H9 (cell line): ENCODE data around the gene EIF4E. TPM values are rescaled to one million over a fixed set of nuclear protein-coding genes. Genes with fewer than 3 reads are reported as not detected.
A peak's percentile ranks its signal among the peaks of the same experiment; 100 is the strongest.

Experiments
- DNase-seq: peaks from one replicate; pipeline ENCODE4 v3.0.0-alpha.2; 2017
- H2AFZ ChIP-seq: one replicate; pipeline ENCODE4 v1.6.1; 2013; ENCODE audit warnings: mild to moderate bottlenecking, low read length, control low read depth, moderate library complexity
- H2AK5ac ChIP-seq: 2 replicates; pipeline ENCODE4 v1.6.1; 2013; ENCODE audit warnings: low read length, control low read depth, mixed read lengths; ENCODE audit not compliant: insufficient read length
- H2BK120ac ChIP-seq: one replicate; pipeline ENCODE4 v1.6.1; 2013; ENCODE audit warnings: low read depth, mild to moderate bottlenecking, low read length, control low read depth, inconsistent platforms; ENCODE audit not compliant: poor library complexity, severe bottlenecking
- H2BK12ac ChIP-seq: 2 replicates; pipeline ENCODE4 v1.6.1; 2013; ENCODE audit warnings: low read length, control low read depth, mixed read lengths, low read depth; ENCODE audit not compliant: insufficient read length
- H2BK15ac ChIP-seq: 2 replicates; pipeline ENCODE4 v1.6.1; 2013; ENCODE audit warnings: low read depth, low read length, control low read depth
- H2BK20ac ChIP-seq: one replicate; pipeline ENCODE4 v1.6.1; 2013; ENCODE audit warnings: low read depth, mild to moderate bottlenecking, low read length, control low read depth, inconsistent platforms; ENCODE audit not compliant: poor library complexity, severe bottlenecking
- H2BK5ac ChIP-seq: 2 replicates; pipeline ENCODE4 v1.6.1; 2013; ENCODE audit warnings: low read length, control low read depth, mixed read lengths; ENCODE audit not compliant: insufficient read length
- H3K14ac ChIP-seq: 2 replicates; pipeline ENCODE4 v1.6.1; 2013; ENCODE audit warnings: low read length, control low read depth; ENCODE audit not compliant: insufficient read depth
- H3K18ac ChIP-seq: 2 replicates; pipeline ENCODE4 v1.6.1; 2013; ENCODE audit warnings: low read depth, mild to moderate bottlenecking, mixed read lengths, low read length, control low read depth; ENCODE audit not compliant: insufficient read length
- H3K23ac ChIP-seq: 2 replicates; pipeline ENCODE4 v1.6.1; 2013; ENCODE audit warnings: low read length, control low read depth, mixed read lengths, low read depth; ENCODE audit not compliant: insufficient read length
- H3K23me2 ChIP-seq: 2 replicates; pipeline ENCODE4 v1.6.1; 2013; ENCODE audit warnings: low read depth, mild to moderate bottlenecking, mixed read lengths, low read length, control low read depth; ENCODE audit not compliant: insufficient read length, poor library complexity, severe bottlenecking
- H3K27ac ChIP-seq: 2 replicates; pipeline ENCODE4 v1.5.1; 2013; ENCODE audit warnings: low read length, control low read depth, mixed read lengths, low read depth; ENCODE audit not compliant: insufficient read length
- H3K27me3 ChIP-seq: 2 replicates; pipeline ENCODE4 v1.6.1; 2013; ENCODE audit warnings: low read length, control low read depth, inconsistent platforms; ENCODE audit not compliant: insufficient read depth
- H3K4ac ChIP-seq: 2 replicates; pipeline ENCODE4 v1.6.1; 2013; ENCODE audit warnings: low read depth, mild to moderate bottlenecking, control low read depth, inconsistent platforms, low read length, moderate library complexity
- H3K4me1 ChIP-seq: 2 replicates; pipeline ENCODE4 v1.6.1; 2013; ENCODE audit warnings: low read length, control low read depth, inconsistent platforms; ENCODE audit not compliant: insufficient read depth
- H3K4me2 ChIP-seq: 2 replicates; pipeline ENCODE4 v1.6.1; 2013; ENCODE audit warnings: low read length, control low read depth, mixed read lengths; ENCODE audit not compliant: insufficient read length, insufficient read depth
- H3K56ac ChIP-seq: 2 replicates; pipeline ENCODE4 v1.6.1; 2013; ENCODE audit warnings: low read depth, mild to moderate bottlenecking, mixed read lengths, low read length, control low read depth; ENCODE audit not compliant: insufficient read length
- H3K79me1 ChIP-seq: 2 replicates; pipeline ENCODE4 v1.6.1; 2013; ENCODE audit warnings: low read depth, mild to moderate bottlenecking, moderate library complexity, low read length, control low read depth, inconsistent platforms; ENCODE audit not compliant: insufficient read depth, poor library complexity, severe bottlenecking
- H3K79me2 ChIP-seq: 2 replicates; pipeline ENCODE4 v1.6.1; 2013; ENCODE audit warnings: low read length, control low read depth, inconsistent platforms; ENCODE audit not compliant: insufficient read depth
- H3K9ac ChIP-seq: 2 replicates; pipeline ENCODE4 v1.6.1; 2013; ENCODE audit warnings: low read length, control low read depth, mixed read lengths; ENCODE audit not compliant: insufficient read length; ENCODE audit errors: extremely low read depth
- H3K9me3 ChIP-seq: one replicate; pipeline ENCODE4 v1.6.1; 2013; ENCODE audit warnings: low read depth, low read length, inconsistent platforms; ENCODE audit not compliant: control insufficient read depth
- H3T11ph ChIP-seq: one replicate; pipeline ENCODE4 v1.6.1; 2013; ENCODE audit warnings: mild to moderate bottlenecking, low read length, control low read depth, inconsistent platforms
- H4K20me1 ChIP-seq: one replicate; pipeline ENCODE4 v1.6.1; 2013; ENCODE audit not compliant: control insufficient read depth, insufficient read length, insufficient read depth
- H4K5ac ChIP-seq: 2 replicates; pipeline ENCODE4 v1.6.1; 2013; ENCODE audit warnings: low read depth, mild to moderate bottlenecking, mixed read lengths, low read length, control low read depth; ENCODE audit not compliant: insufficient read length
- H4K8ac ChIP-seq: replicated peaks from 2 replicates; pipeline ENCODE4 v1.6.1; 2013; ENCODE audit warnings: low read length, control low read depth, mixed read lengths, low read depth; ENCODE audit not compliant: insufficient read length
- H4K91ac ChIP-seq: 2 replicates; pipeline ENCODE4 v1.6.1; 2013; ENCODE audit warnings: low read depth, mild to moderate bottlenecking, moderate library complexity, mixed read lengths, low read length, control low read depth; ENCODE audit not compliant: insufficient read length
- H3K27ac Mint-ChIP-seq, 3 experiments: 2 replicates in 2 of 3; 3 replicates in 1 of 3; pipeline ENCODE4 v1.8.0; 2020 to 2021; ENCODE audit warnings: mixed read lengths in 3 of 3, mild to moderate bottlenecking in 1 of 3, moderate library complexity in 1 of 3
- H3K27me3 Mint-ChIP-seq: 2 replicates; pipeline ENCODE4 v1.8.0; 2021; ENCODE audit warnings: low read depth, mild to moderate bottlenecking, moderate library complexity, mixed read lengths
- H3K36me3 Mint-ChIP-seq, 3 experiments: 2 replicates in 2 of 3; 3 replicates in 1 of 3; pipeline ENCODE4 v1.8.0; 2020 to 2021; ENCODE audit warnings: low read depth in 3 of 3, mixed read lengths in 3 of 3; ENCODE audit not compliant: insufficient read depth in 1 of 3
- H3K4me1 Mint-ChIP-seq, 2 experiments: 2 replicates each; pipeline ENCODE4 v1.8.0; 2020; ENCODE audit warnings: mixed read lengths in 2 of 2
- H3K4me3 Mint-ChIP-seq, 2 experiments: 2 replicates in 1 of 2; 3 replicates in 1 of 2; pipeline ENCODE4 v1.8.0; 2020 to 2021; ENCODE audit warnings: mild to moderate bottlenecking in 2 of 2, mixed read lengths in 2 of 2, moderate library complexity in 1 of 2
- H3K9me3 Mint-ChIP-seq, 2 experiments: 2 replicates in 1 of 2; 3 replicates in 1 of 2; pipeline ENCODE4 v1.8.0; 2020; ENCODE audit warnings: mild to moderate bottlenecking in 2 of 2, mixed read lengths in 2 of 2, moderate library complexity in 1 of 2
- total RNA-seq: library from RNA; stranded (reverse); gene quantifications from 2 replicates; pipeline ENCODE4 v1.2.1, GENCODE V29; 2021
- TF ChIP-seq, protein P1 (sequence below): fragments of 200-600 bp; sonication (generic); conservative IDR thresholded peaks from 3 replicates; pipeline ENCODE4 v1.8.0; 2021; ENCODE audit warnings: antibody characterized with exemption, mild to moderate bottlenecking

Gene EIF4E
- total RNA-seq, 1 experiment from 2014 or later = 163 TPM

DNA sequence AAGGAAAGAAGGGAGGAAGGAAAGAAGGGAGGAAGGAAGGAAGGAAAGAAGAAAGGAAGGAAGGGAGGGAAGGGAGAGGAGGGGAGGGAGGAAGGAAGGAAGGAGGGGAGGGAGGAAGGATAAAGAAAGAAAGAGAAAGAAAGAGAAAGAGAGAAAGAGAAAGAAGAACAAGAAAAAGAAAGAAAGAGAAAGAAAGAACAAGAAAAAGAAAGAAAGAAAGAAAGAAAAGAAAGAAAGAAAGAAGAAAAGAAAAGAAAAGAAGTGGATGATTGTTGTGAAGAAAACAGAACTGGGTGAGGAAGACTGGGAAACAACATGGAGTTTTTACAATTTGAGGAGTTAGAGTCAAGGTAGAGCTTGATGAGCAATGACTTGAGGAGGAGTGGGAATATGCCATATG, 78.0 kb downstream of the EIF4E start:
- Histone ChIP-seq H3K79me2 (no peaks in the 10 kb centered on the region), H4K5ac (no peak overlapping the region), H2BK120ac (no peak overlapping the region), H3K23me2 (no peaks in the 10 kb centered on the region), H2AK5ac (no peak overlapping the region), H3K79me1 (no peaks in the 10 kb centered on the region), H4K20me1 (no peaks in the 10 kb centered on the region), H2BK20ac (no peak overlapping the region), H2BK15ac (no peak overlapping the region), H2BK5ac (no peak overlapping the region), H3K27ac (no peak overlapping the region), H3K14ac (no peak overlapping the region), H3K4ac (no peak overlapping the region), H2AFZ (no peak overlapping the region), H4K8ac (no peak overlapping the region), H3K9ac (no peak overlapping the region), H3K9me3 (no peaks in the 10 kb centered on the region), H3K27me3 (no peaks in the 10 kb centered on the region), H2BK12ac (no peak overlapping the region), H3K56ac (no peak overlapping the region), H3K4me1 (no peaks in the 10 kb centered on the region), H3K23ac (no peak overlapping the region), H4K91ac (no peak overlapping the region), H3K4me2 (no peak overlapping the region), H3K18ac (no peak overlapping the region), H3T11ph (no peak overlapping the region)
- Mint-ChIP-seq H3K4me3 (no peak overlapping the region), H3K27me3 (no peaks in the 10 kb centered on the region), H3K27ac (peak overlapping the region in 1 of 3 experiments; percentile 19; a peak in 1 of 7 replicates), H3K4me1 (peaks cover 13 to 19% of the 10 kb centered on the region in 2 experiments), H3K9me3 (peaks cover 16 to 18% of the 10 kb centered on the region in 2 experiments), H3K36me3 (peaks cover 0 to 12% (median 5%) of the 10 kb centered on the region in 3 experiments; a peak in 5 of 7 replicates)
- TF ChIP-seq, protein P1, sequence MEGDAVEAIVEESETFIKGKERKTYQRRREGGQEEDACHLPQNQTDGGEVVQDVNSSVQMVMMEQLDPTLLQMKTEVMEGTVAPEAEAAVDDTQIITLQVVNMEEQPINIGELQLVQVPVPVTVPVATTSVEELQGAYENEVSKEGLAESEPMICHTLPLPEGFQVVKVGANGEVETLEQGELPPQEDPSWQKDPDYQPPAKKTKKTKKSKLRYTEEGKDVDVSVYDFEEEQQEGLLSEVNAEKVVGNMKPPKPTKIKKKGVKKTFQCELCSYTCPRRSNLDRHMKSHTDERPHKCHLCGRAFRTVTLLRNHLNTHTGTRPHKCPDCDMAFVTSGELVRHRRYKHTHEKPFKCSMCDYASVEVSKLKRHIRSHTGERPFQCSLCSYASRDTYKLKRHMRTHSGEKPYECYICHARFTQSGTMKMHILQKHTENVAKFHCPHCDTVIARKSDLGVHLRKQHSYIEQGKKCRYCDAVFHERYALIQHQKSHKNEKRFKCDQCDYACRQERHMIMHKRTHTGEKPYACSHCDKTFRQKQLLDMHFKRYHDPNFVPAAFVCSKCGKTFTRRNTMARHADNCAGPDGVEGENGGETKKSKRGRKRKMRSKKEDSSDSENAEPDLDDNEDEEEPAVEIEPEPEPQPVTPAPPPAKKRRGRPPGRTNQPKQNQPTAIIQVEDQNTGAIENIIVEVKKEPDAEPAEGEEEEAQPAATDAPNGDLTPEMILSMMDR = no peak
- DNase-seq = no peak
